GM06990 (cell line): ENCODE results near the gene PAQR9.

Source experiments
- DNase-seq: peaks from one replicate; pipeline ENCODE4 v3.0.0-alpha.2; 2011; ENCODE audit not compliant: insufficient read length; ENCODE audit errors: extremely low read depth
- H3K27me3 ChIP-seq: replicated peaks from 2 replicates; pipeline ENCODE4 v1.6.0; 2011; ENCODE audit warnings: low read length; ENCODE audit not compliant: control insufficient read depth, insufficient read depth
- H3K36me3 ChIP-seq: 2 replicates; pipeline ENCODE4 v1.5.1; 2011; ENCODE audit warnings: low read length; ENCODE audit not compliant: control insufficient read depth, insufficient read depth
- H3K4me3 ChIP-seq: replicated peaks from 2 replicates; pipeline ENCODE4 v1.5.1; 2011; ENCODE audit warnings: low read depth, mild to moderate bottlenecking, control low read depth, low read length
- TF ChIP-seq, protein P1 (sequence below): IDR thresholded peaks from 2 replicates; pipeline ENCODE4 v1.5.1; 2011; ENCODE audit warnings: low read length, control low read depth, mild to moderate bottlenecking, inconsistent platforms; ENCODE audit not compliant: insufficient read depth, poor library complexity, severe bottlenecking

The PAQR9 gene

DNA sequence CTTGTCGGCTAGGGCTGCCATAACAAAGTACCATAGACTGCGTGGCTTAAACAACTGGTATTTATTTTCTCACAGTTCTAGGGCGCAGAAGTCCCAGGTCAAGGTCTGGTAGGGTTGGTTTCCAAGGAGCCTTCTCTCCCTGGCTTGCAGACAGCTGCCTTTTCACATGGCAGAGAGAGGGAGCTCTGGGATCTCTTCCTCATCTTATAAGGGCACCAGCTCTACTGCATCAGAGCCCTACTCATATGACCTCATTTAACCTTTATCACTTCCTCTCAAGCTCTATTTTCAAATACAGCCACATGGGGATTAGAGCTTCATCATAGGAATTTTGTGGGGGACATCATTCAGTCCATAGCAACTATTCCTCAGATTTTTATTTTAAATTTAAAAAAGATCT lies 17.6 kb upstream of the PAQR9 start:
- TF ChIP-seq, protein P1, sequence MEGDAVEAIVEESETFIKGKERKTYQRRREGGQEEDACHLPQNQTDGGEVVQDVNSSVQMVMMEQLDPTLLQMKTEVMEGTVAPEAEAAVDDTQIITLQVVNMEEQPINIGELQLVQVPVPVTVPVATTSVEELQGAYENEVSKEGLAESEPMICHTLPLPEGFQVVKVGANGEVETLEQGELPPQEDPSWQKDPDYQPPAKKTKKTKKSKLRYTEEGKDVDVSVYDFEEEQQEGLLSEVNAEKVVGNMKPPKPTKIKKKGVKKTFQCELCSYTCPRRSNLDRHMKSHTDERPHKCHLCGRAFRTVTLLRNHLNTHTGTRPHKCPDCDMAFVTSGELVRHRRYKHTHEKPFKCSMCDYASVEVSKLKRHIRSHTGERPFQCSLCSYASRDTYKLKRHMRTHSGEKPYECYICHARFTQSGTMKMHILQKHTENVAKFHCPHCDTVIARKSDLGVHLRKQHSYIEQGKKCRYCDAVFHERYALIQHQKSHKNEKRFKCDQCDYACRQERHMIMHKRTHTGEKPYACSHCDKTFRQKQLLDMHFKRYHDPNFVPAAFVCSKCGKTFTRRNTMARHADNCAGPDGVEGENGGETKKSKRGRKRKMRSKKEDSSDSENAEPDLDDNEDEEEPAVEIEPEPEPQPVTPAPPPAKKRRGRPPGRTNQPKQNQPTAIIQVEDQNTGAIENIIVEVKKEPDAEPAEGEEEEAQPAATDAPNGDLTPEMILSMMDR = no peak

DNA sequence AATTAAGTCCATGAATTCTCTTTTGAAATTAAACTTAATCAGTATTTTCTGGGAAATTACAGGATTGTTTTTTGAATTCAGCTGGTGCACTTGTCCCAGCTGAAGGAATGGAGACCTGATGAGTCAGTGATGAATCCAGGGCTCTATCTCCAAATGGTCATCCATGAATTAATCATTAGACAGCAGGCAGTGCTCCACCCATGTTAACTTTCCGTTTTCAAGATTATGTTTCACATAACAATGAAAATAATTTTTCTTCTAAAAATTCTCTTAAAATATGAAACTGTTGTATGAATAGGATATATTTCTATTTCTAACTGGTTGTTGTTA lies 13.9 kb upstream of the PAQR9 start:
- TF ChIP-seq, protein P1 = no peak
- Histone ChIP-seq H3K36me3 (no peaks in the 10 kb centered on the region), H3K27me3 (no peaks in the 10 kb centered on the region), H3K4me3 (no peak overlapping the region)
- no peak for DNase-seq

More for the DNA sequence above, 17.6 kb upstream of the PAQR9 start:
- no peak for DNase-seq
- Histone ChIP-seq H3K4me3 (no peak overlapping the region), H3K36me3 (no peaks in the 10 kb centered on the region), H3K27me3 (no peaks in the 10 kb centered on the region)

DNA sequence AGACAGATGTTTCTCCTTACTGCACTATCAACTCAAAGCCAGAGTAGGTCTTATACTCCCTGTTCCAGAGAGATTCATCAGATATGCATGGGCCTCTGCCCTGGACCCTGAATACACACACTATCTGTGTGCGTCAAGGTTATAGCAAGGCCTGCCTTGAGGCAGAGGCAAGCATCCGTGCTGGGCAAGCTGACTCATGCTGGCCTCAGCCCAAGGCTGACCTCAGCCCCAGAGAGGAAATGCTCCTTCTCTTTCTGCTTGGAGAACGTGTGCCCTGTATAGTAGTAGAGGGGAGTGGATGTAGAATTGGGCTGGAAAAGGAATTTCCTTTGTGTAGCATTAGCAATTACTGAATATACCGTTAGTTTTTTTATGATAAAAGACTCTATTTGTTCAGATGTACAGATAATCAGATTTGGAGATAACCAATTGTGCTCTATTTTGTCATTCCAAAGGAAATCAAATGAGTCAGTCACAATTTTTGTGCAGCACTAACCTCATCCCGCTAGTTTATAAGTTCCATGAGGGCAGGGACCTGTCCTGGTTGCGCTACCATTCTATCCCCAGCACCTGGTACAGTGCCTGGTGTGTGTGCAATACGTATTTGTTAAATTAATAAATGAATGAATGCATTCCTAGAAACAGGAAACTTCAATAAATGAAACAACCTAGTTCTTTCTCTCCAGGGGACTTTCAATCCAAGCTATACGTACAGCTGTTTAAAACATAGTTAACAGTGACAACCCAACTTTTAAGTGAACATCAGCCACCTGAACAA lies 13.3 kb upstream of the PAQR9 start:
- no peaks in the 10 kb centered on the region for H3K36me3 ChIP-seq
- H3K27me3 ChIP-seq = no peaks in the 10 kb centered on the region
- no peak for DNase-seq
- TF ChIP-seq, protein P1 = no peak
- no peak overlapping the region for H3K4me3 ChIP-seq

DNA sequence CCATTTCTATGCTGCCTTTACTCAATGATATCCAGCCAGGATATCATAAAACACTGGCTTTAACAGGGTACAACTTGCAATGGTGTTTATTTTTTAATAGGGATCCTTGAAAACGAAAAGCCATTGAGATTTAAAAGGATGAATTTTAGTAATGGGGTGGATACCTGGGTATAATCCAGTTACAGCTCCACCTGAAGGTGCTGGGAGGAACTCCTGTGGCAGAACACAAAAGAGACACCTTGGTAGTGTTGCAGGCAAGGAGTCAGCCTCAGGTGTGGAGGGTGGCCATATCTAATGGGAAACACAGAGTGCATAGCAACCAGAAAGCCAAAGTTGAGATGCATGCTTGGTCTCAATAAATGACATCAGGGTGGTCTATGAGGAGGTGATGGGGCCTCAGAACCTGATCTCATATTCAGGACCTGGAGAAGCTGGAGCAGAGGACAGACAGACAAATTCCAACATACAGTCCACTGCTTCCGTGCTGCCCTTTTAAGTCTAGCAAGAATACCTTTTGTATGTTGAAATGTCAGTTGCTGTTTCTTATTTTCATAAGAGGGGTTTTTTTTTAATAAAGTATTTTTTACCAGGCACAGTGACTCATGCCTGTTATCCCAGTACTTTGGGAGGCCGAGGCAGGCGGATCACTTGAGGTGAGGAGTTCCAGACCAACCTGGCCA lies 12.0 kb upstream of the PAQR9 start:
- no peak for DNase-seq

DNA sequence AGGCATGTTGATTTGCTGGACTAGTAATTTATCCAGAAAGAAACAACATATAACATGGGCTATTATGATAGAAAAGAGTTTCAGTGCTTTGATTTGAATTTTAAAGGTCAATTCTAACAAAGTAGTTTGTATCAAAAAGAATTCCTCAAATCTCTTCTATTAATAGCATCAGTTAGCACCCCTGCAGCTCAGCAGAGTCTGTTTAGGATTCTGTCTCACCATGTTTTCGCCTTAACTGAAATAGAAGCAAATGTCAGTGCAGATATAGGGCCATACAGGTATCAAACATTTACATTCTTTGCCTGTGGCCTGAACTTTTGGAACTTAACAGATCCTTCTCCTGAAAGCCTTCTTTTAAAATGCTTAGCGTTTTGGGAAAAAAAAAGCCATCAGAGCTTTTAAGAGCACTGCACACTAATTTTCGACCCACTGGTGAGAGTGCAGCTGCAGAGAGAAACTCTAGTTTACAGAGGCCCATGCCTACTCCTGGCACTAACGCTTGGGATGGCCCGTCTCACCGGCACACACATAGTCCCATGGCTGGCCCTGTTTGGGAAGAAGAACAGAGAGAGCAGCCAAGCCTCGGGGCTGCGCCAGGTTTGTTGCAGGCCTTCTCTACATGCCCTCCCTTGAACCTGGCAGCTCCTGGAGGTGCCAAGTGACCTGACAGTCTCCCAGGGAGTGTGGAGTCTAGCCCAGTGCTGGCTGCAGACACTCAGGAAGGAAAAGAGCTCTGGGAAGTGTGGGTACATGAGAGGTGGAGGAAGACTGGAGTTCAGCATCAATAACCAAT lies 9.9 kb upstream of the PAQR9 start:
- DNase-seq = no peak
- Histone ChIP-seq H3K4me3 (no peak overlapping the region), H3K36me3 (no peaks in the 10 kb centered on the region), H3K27me3 (no peaks in the 10 kb centered on the region)
- TF ChIP-seq, protein P1 = no peak

More for the DNA sequence above, 12.0 kb upstream of the PAQR9 start:
- no peaks in the 10 kb centered on the region for H3K36me3 ChIP-seq
- TF ChIP-seq, protein P1 = no peak
- H3K27me3 ChIP-seq = no peaks in the 10 kb centered on the region
- no peak overlapping the region for H3K4me3 ChIP-seq
